DMS153 treated with DMSO at 0.1 percent for 48 hours (cell line): Measurements from ENCODE around the gene HOXC4.
"Not testable (repeated sequence)": the region's sequence is repeated elsewhere in the genome, so short reads cannot be mapped to it uniquely, and the experiment has no call there.

ENCODE experiments used
- DNase-seq: peaks from one replicate; lab custom pipeline; 2025; ENCODE audit not compliant: unreplicated experiment; lab: John Stamatoyannopoulos, UW

HOXC4 gene

GRCh38 chr12:54053003-54053750 lies 458 bp upstream of the HOXC4 start:
- DNase-seq = no peak

- DNase-seq = no peak
Measured at GRCh38 chr12:54054742-54055194, 1.1 kb downstream of the HOXC4 start.

- DNase-seq = no peak
Measured at GRCh38 chr12:54055552-54055951, 1.9 kb downstream of the HOXC4 start.

- DNase-seq = no peak
Measured at GRCh38 chr12:54056110-54056509, 2.5 kb downstream of the HOXC4 start.

GRCh38 chr12:54058128-54058768 lies 4.6 kb downstream of the HOXC4 start:
- DNase-seq = no peak

GRCh38 chr12:54059668-54060067 lies 6.0 kb downstream of the HOXC4 start:
- DNase-seq = no peak

- no peak for DNase-seq
Measured at GRCh38 chr12:54060174-54060974, 6.7 kb downstream of the HOXC4 start.

GRCh38 chr12:54060975-54061778 lies 7.5 kb downstream of the HOXC4 start:
- no peak for DNase-seq

GRCh38 chr12:54065677-54066076 lies 12.0 kb downstream of the HOXC4 start:
- no peak for DNase-seq

GRCh38 chr12:54066408-54066807 lies 12.8 kb downstream of the HOXC4 start:
- no peak for DNase-seq

- no peak for DNase-seq
Measured at GRCh38 chr12:54068418-54069070, 14.9 kb downstream of the HOXC4 start.

GRCh38 chr12:54071942-54072341 lies 18.3 kb downstream of the HOXC4 start:
- DNase-seq = no peak

GRCh38 chr12:54074308-54074707 lies 20.7 kb downstream of the HOXC4 start:
- no peak for DNase-seq

GRCh38 chr12:54075409-54075808 lies 21.8 kb downstream of the HOXC4 start:
- no peak for DNase-seq

GRCh38 chr12:54075974-54076373 lies 22.3 kb downstream of the HOXC4 start:
- DNase-seq = no peak

GRCh38 chr12:54077843-54078242 lies 24.2 kb downstream of the HOXC4 start:
- DNase-seq = not testable (repeated sequence)

- DNase-seq = not testable (repeated sequence)
Measured at GRCh38 chr12:54079115-54079514, 25.5 kb downstream of the HOXC4 start.

- not testable (repeated sequence) for DNase-seq
Measured at GRCh38 chr12:54080008-54080924, 26.6 kb downstream of the HOXC4 start.

- not testable (repeated sequence) for DNase-seq
Measured at GRCh38 chr12:54081053-54081514, 27.4 kb downstream of the HOXC4 start.
